HFF-Myc (cell line): ENCODE results near the gene CSH1.
"Not testable (repeated sequence)": the region's sequence is repeated elsewhere in the genome, so short reads cannot be mapped to it uniquely, and the experiment has no call there.

ENCODE experiments used
- DNase-seq: peaks from one replicate; pipeline ENCODE4 v3.0.0-alpha.2; 2011; ENCODE audit warnings: low read depth; ENCODE audit errors: extremely low read depth
- H3K4me3 ChIP-seq: replicated peaks from 2 replicates; pipeline ENCODE4 v1.5.1; 2011; ENCODE audit warnings: low read depth, mild to moderate bottlenecking, control low read depth, low read length
- CTCF ChIP-seq: IDR thresholded peaks from 2 replicates; pipeline ENCODE4 v1.5.1; 2012; ENCODE audit warnings: mild to moderate bottlenecking, low read depth, low read length, control low read depth; ENCODE audit errors: missing control alignments

CSH1 gene

GRCh38 chr17:63911657-63912100, 15.3 kb upstream of the CSH1 start:
- TF ChIP-seq CTCF: peak; percentile 63
- H3K4me3 ChIP-seq: no peak overlapping the region
- DNase-seq: no peak

- DNase-seq: no peak
- H3K4me3 ChIP-seq: no peak within 1 kb of the TSS
- no peak for TF ChIP-seq CTCF
Observed at GRCh38 chr17:63911041-63911635, 14.8 kb upstream of the CSH1 start, which contains the start of gene CSHL1. TSS of gene CSHL1 (minus strand) at chr17:63911258. CDS start at chr17:63911196, 62 bp downstream.

DNA sequence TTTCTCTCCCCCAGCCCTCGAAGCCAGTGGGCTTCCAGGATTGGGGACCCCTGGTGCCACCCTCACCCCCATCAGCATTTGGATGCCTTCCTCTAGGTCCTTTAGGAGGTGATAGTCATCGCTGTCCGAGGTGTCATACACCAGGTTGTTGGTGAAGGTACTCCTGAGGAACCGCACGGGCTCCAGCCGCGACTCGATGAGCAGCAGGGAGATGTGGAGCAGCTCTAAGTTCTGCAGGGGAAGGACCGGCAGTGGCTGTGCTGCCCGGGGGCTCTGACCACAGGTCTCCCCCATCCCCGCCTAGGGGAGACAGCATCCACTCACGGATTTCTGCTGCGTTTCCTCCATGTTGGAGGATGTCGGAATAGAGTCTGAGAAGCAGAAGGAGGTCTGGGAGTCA, 13.7 kb upstream of the CSH1 start:
- no peak for DNase-seq
- TF ChIP-seq CTCF: no peak
- H3K4me3 ChIP-seq: no peak overlapping the region

DNA sequence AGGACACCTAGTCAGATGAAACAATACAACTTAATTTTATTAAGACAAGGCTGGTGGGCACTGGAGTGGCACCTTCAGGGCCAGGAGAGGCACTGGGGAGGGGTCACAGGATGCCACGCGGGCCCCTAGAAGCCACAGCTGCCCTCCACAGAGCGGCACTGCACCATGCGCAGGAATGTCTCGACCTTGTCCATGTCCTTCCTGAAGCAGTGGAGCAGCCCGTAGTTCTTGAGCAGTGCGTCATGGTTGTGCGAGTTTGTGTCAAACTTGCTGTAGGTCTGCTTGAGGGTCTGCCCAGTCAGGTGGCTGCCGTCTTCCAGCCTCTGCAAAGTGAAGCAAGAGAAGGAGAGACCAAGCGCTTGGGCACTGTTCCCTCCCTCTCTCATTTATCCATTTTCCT, 13.2 kb upstream of the CSH1 start:
- not testable (repeated sequence) for H3K4me3 ChIP-seq, DNase-seq

GRCh38 chr17:63907161-63907778, 10.9 kb upstream of the CSH1 start:
- DNase-seq, H3K4me3 ChIP-seq: not testable (repeated sequence)
- peak; percentile 27 for TF ChIP-seq CTCF

DNA sequence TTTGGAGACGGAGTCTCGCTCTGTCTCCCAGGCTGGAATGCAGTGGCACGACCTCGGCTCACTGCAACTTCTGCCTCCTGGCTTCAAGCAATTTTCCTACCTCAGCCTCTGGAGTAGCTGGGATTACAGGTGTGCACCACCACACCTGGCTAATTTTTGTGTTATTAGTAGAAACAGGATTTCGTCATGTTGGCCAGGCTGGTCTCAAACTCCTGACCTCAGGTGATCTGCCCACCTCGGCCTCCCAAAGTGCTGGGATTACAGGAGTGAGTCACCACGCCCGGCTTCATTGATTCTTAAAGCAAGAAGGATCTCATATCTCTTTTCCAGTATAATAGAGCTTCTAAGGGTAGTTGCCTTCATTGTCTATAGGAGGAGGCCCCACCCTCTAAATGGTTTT, 8.4 kb upstream of the CSH1 start:
- DNase-seq, H3K4me3 ChIP-seq: not testable (repeated sequence)

DNA sequence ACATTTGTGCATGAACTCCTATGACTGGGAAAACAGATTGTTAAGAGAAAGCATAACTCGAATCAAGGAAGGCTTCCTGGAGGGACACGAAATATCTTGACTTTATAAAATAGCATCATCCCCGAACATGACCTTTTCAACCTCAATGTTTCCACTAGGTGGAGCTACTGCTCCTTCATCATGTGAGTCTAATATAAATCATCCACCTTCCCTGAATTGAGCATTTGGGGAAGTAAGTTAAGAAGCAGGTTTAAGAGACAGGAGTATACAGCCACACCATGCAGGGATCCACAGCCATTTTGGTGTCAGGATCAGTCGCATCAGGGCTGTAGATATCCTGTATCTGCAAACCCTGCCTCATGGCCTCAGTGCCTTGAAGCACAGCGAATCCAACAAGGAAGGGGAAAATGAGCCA, 7.4 kb upstream of the CSH1 start:
- H3K4me3 ChIP-seq, DNase-seq: not testable (repeated sequence)
- TF ChIP-seq CTCF: peak; percentile 22

DNA sequence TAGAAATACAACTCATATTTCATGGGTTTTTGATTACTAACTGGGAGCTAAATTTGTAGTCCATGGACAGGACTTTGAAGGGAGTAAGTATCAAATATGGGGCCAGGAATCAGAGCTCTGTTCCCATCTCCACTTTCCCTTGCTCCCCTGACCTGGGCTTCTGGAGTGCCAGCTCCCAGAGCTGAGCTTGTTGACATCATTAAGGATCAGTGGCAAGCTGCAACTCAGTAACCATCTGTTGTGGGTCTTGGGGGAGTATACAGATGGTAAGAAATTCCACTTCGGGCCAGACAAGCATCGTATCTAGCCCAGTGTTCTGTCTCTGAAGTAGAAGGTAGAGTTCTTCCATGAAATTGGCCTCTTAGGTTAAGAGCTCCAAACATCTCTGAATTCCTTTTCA, 5.6 kb upstream of the CSH1 start:
- not testable (repeated sequence) for DNase-seq, H3K4me3 ChIP-seq

GRCh38 chr17:63898899-63899798, 2.8 kb upstream of the CSH1 start:
- not testable (repeated sequence) for H3K4me3 ChIP-seq, DNase-seq

- not testable (repeated sequence) for DNase-seq, H3K4me3 ChIP-seq
Observed at GRCh38 chr17:63894821-63895220, 1.6 kb downstream of the CSH1 start.

GRCh38 chr17:63894021-63894420, 2.4 kb downstream of the CSH1 start:
- DNase-seq, H3K4me3 ChIP-seq: not testable (repeated sequence)
